Fibroblast of villous mesenchyme (primary cell): ENCODE measurements around the gene TXNL4A. TPM values are rescaled to one million over a fixed set of nuclear protein-coding genes. Genes with fewer than 3 reads are reported as not detected.

ENCODE experiments used
- DNase-seq: peaks from one replicate; pipeline ENCODE4 v3.0.0-alpha.2; 2010; ENCODE audit warnings: low read depth
- H3K4me3 ChIP-seq: 2 replicates; pipeline ENCODE4 v1.5.1; 2011; ENCODE audit warnings: low read depth, mild to moderate bottlenecking, low read length
- CTCF ChIP-seq: IDR thresholded peaks from 2 replicates; pipeline ENCODE4 v1.5.1; 2012; ENCODE audit warnings: low read depth, mild to moderate bottlenecking, low read length; ENCODE audit not compliant: insufficient read depth
- total RNA-seq: library from RNA; depleted of rRNA; stranded (reverse); fragments of >200 nt; gene quantifications from 2 replicates; pipeline ENCODE4 v1.2.3, GENCODE V29; 2012

The TXNL4A gene
- total RNA-seq, 1 donor = 46.6 TPM

GRCh38 chr18:79943608-79944125 lies 44.7 kb downstream of the TXNL4A start:
- H3K4me3 ChIP-seq = no peak overlapping the region
- TF ChIP-seq CTCF = no peak
- DNase-seq = no peak

DNA sequence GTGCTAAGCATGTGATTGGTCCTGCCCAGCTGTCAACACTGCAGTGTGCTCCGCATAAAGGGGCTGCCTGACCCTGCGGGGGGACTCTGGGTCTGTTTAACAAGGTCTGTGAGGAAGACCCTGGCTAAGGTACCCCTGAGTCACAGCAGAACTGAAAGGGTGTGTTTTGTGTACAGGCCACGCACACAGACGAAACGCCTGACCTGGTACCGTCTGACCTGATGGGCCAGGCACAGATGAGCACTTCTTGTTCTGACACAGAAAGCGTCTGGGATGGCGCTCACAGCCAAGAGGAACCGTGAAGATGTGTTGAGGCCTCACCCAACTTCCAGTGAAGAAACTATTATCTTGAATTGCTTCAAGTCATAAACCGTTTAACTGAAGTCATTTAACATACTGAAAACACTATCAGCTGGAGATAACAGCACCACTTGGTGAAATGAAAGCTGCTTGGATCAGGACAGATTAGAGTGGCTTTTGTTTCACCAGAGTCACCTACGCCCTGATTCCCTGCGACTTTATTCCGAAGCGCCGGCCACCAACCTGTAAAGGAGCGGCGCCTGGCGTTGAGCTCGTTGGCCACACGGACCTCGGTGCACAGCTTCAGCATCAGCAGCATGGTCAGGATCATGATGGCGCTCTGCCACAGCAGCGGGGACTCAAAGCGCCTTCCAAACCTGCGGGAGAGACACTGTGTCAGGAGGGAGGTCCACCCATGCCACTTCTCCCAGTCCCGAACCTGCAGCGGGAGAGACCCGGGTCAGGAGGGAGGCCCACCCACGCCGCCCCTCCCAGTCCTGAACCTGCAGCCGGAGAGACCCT lies 45.4 kb downstream of the TXNL4A start:
- TF ChIP-seq CTCF = no peak
- H3K4me3 ChIP-seq = no peak overlapping the region
- DNase-seq = no peak

- no peak for TF ChIP-seq CTCF
- no peak overlapping the region for H3K4me3 ChIP-seq
- no peak for DNase-seq
Measured at GRCh38 chr18:79942211-79942610, 46.2 kb downstream of the TXNL4A start.

GRCh38 chr18:79941473-79942119 lies 46.8 kb downstream of the TXNL4A start:
- no peak overlapping the region for H3K4me3 ChIP-seq
- DNase-seq = no peak
- TF ChIP-seq CTCF = no peak

GRCh38 chr18:79940814-79941472 lies 47.4 kb downstream of the TXNL4A start:
- DNase-seq = no peak
- H3K4me3 ChIP-seq = no peak overlapping the region
- no peak for TF ChIP-seq CTCF

GRCh38 chr18:79940126-79940813 lies 48.1 kb downstream of the TXNL4A start:
- no peak for TF ChIP-seq CTCF
- H3K4me3 ChIP-seq = no peak overlapping the region
- DNase-seq = no peak
